HG03139 (cell line): ENCODE results near the gene SOX2.

ENCODE experiments used
- ATAC-seq: cut with Tn5 transposase; IDR thresholded peaks from one replicate; pipeline ENCODE4 v1.9.1; 2021; ENCODE audit not compliant: unreplicated experiment

The SOX2 gene

DNA sequence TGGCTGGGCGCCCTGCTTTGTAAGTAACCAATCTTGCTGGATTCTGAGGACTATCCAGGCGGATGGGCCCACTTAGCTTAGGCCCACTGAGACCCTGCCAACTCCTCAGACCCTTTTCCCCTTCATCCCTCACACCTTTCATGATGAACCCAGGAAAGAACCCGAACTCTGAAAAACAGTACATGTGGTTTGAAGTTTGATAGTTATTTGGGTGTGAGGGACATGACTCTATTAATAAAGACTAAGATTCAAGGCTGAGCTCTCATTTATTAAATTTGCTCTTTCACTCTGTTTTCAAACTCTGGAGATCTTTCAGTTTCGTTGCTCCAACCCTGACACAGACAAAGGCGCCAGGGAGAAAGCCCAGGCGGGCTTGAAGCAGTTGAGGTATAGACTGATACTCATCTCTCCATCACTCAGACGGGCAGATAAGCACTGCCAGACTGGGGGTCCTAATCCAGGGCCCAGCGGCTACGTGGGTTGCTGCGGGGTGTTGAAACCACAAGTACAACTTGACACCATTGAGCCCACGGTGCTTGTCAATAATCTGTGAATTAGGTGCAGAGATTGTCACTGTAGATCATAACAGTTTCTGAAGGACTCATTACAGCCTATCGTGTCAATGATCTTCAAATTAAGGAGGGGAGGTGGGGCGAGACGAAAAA lies 7.2 kb upstream of the SOX2 start:
- no peak for ATAC-seq

DNA sequence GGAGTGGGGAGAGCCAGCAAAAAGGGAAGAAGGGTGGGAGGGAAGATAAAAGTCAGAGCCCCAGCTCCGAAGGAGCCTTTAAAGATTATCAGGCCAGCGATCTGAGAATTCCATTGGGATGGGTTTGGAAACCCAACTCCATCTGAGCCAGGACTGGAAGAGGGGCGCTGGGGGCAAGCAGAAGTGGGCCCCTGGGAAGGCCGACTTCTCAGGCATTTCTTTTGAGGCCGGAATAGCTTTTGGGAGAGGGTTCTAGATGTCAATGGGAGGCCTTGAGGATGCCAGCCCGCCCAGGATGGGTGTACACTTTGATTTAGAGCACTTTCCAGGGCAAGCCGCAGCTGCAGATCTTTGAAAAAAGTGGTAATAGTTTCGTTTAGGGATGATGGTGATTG lies 6.6 kb upstream of the SOX2 start:
- no peak for ATAC-seq

- ATAC-seq: no peak
Measured at GRCh38 chr3:181707980-181708379, 3.7 kb upstream of the SOX2 start.

GRCh38 chr3:181709537-181710279 lies 2.0 kb upstream of the SOX2 start:
- ATAC-seq: peak; percentile 43

GRCh38 chr3:181710345-181711291 lies 1.1 kb upstream of the SOX2 start:
- ATAC-seq: no peak

DNA sequence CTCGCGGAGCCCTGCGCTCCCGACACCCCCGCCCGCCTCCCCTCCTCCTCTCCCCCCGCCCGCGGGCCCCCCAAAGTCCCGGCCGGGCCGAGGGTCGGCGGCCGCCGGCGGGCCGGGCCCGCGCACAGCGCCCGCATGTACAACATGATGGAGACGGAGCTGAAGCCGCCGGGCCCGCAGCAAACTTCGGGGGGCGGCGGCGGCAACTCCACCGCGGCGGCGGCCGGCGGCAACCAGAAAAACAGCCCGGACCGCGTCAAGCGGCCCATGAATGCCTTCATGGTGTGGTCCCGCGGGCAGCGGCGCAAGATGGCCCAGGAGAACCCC lies 464 bp downstream of the SOX2 start:
- no peak for ATAC-seq

DNA sequence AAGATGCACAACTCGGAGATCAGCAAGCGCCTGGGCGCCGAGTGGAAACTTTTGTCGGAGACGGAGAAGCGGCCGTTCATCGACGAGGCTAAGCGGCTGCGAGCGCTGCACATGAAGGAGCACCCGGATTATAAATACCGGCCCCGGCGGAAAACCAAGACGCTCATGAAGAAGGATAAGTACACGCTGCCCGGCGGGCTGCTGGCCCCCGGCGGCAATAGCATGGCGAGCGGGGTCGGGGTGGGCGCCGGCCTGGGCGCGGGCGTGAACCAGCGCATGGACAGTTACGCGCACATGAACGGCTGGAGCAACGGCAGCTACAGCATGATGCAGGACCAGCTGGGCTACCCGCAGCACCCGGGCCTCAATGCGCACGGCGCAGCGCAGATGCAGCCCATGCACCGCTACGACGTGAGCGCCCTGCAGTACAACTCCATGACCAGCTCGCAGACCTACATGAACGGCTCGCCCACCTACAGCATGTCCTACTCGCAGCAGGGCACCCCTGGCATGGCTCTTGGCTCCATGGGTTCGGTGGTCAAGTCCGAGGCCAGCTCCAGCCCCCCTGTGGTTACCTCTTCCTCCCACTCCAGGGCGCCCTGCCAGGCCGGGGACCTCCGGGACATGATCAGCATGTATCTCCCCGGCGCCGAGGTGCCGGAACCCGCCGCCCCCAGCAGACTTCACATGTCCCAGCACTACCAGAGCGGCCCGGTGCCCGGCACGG lies 991 bp downstream of the SOX2 start:
- ATAC-seq: no peak

- ATAC-seq: no peak
Measured at GRCh38 chr3:181713280-181713647, 1.5 kb downstream of the SOX2 start.

GRCh38 chr3:181713676-181714612 lies 2.2 kb downstream of the SOX2 start:
- no peak for ATAC-seq

DNA sequence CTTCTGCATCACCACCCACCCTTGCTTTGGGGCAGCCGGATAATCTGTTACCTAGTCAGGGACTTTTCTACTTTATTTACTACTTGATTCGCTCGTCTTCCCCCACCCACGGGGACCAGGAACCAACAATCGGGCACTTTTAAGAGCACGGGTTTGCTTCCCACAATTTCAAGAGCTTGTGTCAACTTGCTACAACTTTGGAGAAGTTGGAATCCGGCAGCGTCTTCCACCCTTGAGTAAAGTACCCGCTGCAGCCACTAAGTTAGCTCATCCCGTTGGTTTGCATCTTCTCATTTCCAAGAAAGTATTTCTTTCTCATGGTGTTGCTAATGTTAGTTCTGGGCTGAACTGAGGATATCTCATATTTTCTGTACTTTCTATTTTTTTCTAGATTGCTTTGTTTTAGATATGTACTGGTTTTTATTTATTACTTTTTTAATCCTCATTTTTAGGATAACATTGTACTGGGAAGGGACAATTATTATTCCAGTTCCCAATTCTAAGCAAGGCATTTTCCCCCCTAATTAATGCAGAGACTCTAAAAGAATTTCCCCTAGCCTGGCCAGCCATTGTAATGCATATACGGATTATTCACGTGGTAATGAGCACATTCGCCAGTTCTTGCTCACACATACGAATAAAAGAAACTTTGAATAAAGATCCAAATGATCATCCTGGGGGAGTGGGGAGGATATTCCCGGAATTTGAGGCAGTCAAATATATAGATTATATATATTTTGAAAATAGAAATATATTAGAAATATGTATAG lies 4.0 kb downstream of the SOX2 start:
- no peak for ATAC-seq

- no peak for ATAC-seq
Measured at GRCh38 chr3:181716966-181717365, 5.2 kb downstream of the SOX2 start.

GRCh38 chr3:181717549-181718171 lies 5.9 kb downstream of the SOX2 start:
- ATAC-seq: no peak

- ATAC-seq: no peak
Measured at GRCh38 chr3:181718369-181718768, 6.6 kb downstream of the SOX2 start.

DNA sequence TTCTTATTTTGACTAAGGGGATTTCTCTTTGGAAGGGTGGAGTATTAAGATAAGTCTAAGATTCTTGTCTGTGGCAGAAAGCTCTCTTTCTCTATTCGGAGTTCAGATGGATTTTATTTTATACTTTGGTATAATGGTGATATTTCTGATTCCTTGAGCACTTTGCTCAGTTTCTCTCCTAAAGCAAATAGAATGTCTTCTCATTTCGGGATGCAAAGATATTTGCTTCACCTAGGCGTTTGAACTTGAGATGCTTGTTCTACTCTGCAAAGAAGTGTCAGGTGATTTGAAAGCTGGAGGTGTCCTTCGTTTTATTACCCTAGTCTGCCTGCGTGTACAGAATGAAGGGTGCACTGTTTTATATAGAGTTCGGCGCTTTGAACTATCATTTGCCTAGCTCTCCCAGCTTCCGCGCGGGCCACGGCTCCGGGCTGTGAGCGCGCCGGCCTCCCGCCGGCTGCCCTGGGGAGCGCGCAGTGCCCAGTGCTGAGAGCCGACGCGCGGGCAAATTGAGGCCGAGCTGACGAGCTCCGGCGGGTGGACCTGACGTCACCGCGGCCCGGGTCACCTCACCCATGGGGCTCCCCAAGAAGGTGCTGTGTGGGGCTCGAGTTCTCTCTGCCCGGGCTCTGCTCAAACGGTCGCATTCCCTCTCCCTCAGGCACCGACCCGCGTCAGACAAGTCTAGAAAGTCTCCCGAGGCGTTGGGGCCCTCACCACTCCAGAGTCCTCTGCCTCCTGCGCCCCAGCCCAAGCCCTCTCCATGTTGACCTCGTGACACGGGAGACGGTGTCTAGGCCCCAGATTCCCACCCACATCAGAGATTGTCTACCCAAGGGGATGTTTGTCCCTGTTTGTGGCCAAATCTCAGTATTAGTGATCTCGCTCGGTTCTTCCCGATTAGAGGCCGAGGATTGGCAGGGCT lies 7.5 kb downstream of the SOX2 start:
- no peak for ATAC-seq

- no peak for ATAC-seq
Measured at GRCh38 chr3:181719991-181720680, 8.4 kb downstream of the SOX2 start.

DNA sequence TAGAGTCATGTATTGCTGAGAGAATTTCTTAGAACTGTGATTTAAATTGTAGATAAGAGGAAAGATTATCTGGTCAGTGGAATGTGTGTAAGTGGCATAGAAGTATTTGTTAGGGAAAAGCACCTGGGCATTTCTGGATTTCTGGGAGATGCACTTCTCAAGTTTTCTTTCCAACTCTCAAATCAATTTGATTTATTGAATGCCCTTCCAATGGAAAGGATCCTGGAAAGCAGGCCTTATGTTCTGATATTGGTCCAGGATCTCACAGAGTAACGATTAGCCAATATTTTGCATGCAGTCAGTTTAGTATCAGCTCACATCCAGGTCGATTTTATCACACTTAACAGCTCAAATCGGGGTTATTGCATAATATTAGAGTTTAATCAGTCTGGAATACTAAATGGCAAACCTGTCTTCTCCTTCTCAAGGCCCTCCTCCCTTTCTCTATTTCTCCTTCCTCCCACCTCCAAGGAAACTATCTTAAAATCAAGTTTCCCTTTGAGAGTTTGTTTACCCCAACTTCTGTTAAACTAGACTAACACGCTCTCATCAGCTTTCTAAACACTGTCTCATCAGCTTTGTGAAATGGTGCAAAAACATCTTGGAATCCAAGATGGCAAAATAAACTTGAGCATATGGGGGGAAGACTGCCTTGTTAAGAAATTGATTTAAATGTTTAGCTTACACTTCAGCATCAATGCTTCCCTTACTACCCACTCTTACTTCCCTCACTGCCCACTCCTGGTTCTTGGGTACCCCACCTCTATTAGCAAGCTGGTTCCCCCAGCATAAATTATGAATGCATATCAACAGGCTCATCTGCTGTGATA lies 9.5 kb downstream of the SOX2 start:
- ATAC-seq: no peak
